Endothelial cell of umbilical vein (primary cell): Measurements from ENCODE around the gene FAM193B. TPM values are rescaled to one million over a fixed set of nuclear protein-coding genes. Genes with fewer than 3 reads are reported as not detected.

Experiments used
- BruUV-seq: library from RNA; stranded (reverse); fragments of 400-500 nt; replicated peaks from 2 replicates; lab custom pipeline; 2021; lab: Mats Ljungman, UMichigan
- CTCF ChIA-PET: fragments of 300-600, 350-600 bp; sonication (Branson Sonifier 250); formaldehyde crosslinking; loops from one replicate; lab custom pipeline; 2021; ENCODE audit warnings: antibody characterized with exemption, inconsistent platforms; lab: Charles Lee
- POLR2A ChIA-PET: fragments of 300-600, 350-600 bp; sonication (Branson Sonifier 250); formaldehyde crosslinking; loops from one replicate; lab custom pipeline; 2021; ENCODE audit warnings: antibody characterized with exemption, inconsistent platforms; lab: Charles Lee
- DNase-seq: peaks from one replicate; pipeline ENCODE4 v3.0.0-alpha.2; 2011; ENCODE audit warnings: low read depth, low spot score
- FAIRE-seq: peaks from 2 replicates; lab custom pipeline; 2011; peaks lifted over from hg19 to GRCh38; lab: Jason Lieb, UNC
- H2AFZ ChIP-seq: 2 replicates; pipeline ENCODE4 v1.6.0; 2012; ENCODE audit warnings: low read depth, low read length, control low read depth, inconsistent platforms
- H3K27ac ChIP-seq: 2 replicates; pipeline ENCODE4 v1.5.1; 2011; ENCODE audit warnings: low read depth, mild to moderate bottlenecking, control low read depth, low read length, moderate library complexity; ENCODE audit not compliant: insufficient read depth
- H3K27me3 ChIP-seq, 2 experiments: 2 replicates each; pipeline versions ENCODE4 v1.6.0 to v1.6.1; 2011; ENCODE audit warnings: low read length in 2 of 2, mixed read lengths in 1 of 2; ENCODE audit not compliant: control insufficient read depth in 2 of 2, insufficient read depth in 2 of 2
- H3K36me3 ChIP-seq, 2 experiments: 2 replicates in 1 of 2; 3 replicates in 1 of 2; pipeline ENCODE4 v1.5.1; 2011; ENCODE audit warnings: low read length in 2 of 2, mild to moderate bottlenecking in 1 of 2, moderate library complexity in 1 of 2; ENCODE audit not compliant: control insufficient read depth in 2 of 2, insufficient read depth in 2 of 2; ENCODE audit errors: extremely low read depth in 1 of 2
- H3K4me1 ChIP-seq: 3 replicates; pipeline ENCODE4 v1.5.1; 2011; ENCODE audit warnings: mild to moderate bottlenecking, low read length; ENCODE audit not compliant: control insufficient read depth, insufficient read depth; ENCODE audit errors: extremely low read depth
- H3K4me2 ChIP-seq: 2 replicates; pipeline ENCODE4 v1.6.1; 2011; ENCODE audit warnings: low read length, control low read depth, mixed read lengths; ENCODE audit not compliant: insufficient read depth
- H3K4me3 ChIP-seq, 3 experiments: fragments of 200-600 bp in 1 of 3; sonication (generic), shearing (Covaris generic) in 1 of 3; replicated peaks in 1 of 3; 2 replicates each; pipeline ENCODE4 v1.5.1; 2011 to 2016; ENCODE audit warnings: control low read depth in 3 of 3, low read length in 3 of 3, mild to moderate bottlenecking in 2 of 3, inconsistent platforms in 1 of 3, low read depth in 1 of 3, moderate library complexity in 1 of 3; ENCODE audit not compliant: insufficient read depth in 1 of 3
- H3K79me2 ChIP-seq: 2 replicates; pipeline ENCODE4 v1.6.0; 2012; ENCODE audit warnings: low read length, inconsistent platforms; ENCODE audit not compliant: control insufficient read depth, insufficient read depth
- H3K9ac ChIP-seq: replicated peaks from 2 replicates; pipeline ENCODE3; 2011; ENCODE audit warnings: low read length, control low read depth; ENCODE audit not compliant: insufficient read depth; ENCODE audit errors: extremely low read depth
- H3K9me1 ChIP-seq: replicated peaks from 3 replicates; pipeline ENCODE4 v1.6.0; 2011; ENCODE audit warnings: mild to moderate bottlenecking, low read length; ENCODE audit not compliant: control insufficient read depth, insufficient read depth; ENCODE audit errors: extremely low read depth
- H3K9me3 ChIP-seq: replicated peaks from 2 replicates; pipeline ENCODE4 v1.5.1; 2012; ENCODE audit warnings: low read length, inconsistent platforms; ENCODE audit not compliant: control insufficient read depth, insufficient read depth
- H4K20me1 ChIP-seq: replicated peaks from 2 replicates; pipeline ENCODE3; 2011; ENCODE audit warnings: mild to moderate bottlenecking, low read length; ENCODE audit not compliant: control insufficient read depth, insufficient read depth; ENCODE audit errors: extremely low read depth
- CTCF ChIP-seq, 2 donors: IDR thresholded peaks; 1 replicate in 1 of 2; 2 replicates in 1 of 2; pipeline ENCODE4 v1.5.1; 2011; ENCODE audit warnings: low read length in 2 of 2, mild to moderate bottlenecking in 2 of 2, moderate library complexity in 2 of 2, control low read depth in 1 of 2, inconsistent platforms in 1 of 2, low read depth in 1 of 2; ENCODE audit not compliant: insufficient read depth in 1 of 2; ENCODE audit errors: extremely low read depth in 1 of 2
- EZH2 ChIP-seq: IDR thresholded peaks from 2 replicates; pipeline ENCODE4 v1.6.1; 2012; ENCODE audit warnings: borderline replicate concordance, low read depth, mild to moderate bottlenecking, moderate library complexity, low read length, inconsistent platforms; ENCODE audit not compliant: severe bottlenecking
- FOS ChIP-seq: IDR thresholded peaks from 2 replicates; pipeline ENCODE4 v1.6.1; 2011; ENCODE audit warnings: mild to moderate bottlenecking, low read length, moderate library complexity, borderline replicate concordance; ENCODE audit not compliant: insufficient read depth
- GATA2 ChIP-seq: IDR thresholded peaks from 2 replicates; pipeline ENCODE4 v1.7.0; 2011; ENCODE audit warnings: low read depth, mild to moderate bottlenecking, moderate library complexity, mixed read lengths, low read length; ENCODE audit not compliant: insufficient read length, insufficient read depth
- JUN ChIP-seq: IDR thresholded peaks from 2 replicates; pipeline ENCODE4 v1.6.1; 2011; ENCODE audit warnings: borderline replicate concordance, low read depth; ENCODE audit not compliant: insufficient read length, insufficient read depth
- MAX ChIP-seq: IDR thresholded peaks from 2 replicates; pipeline ENCODE4 v1.6.1; 2011; ENCODE audit not compliant: insufficient read depth, insufficient read length
- POLR2A ChIP-seq: IDR thresholded peaks from 2 replicates; pipeline ENCODE4 v1.6.1; 2012; ENCODE audit warnings: low read depth, mild to moderate bottlenecking, control low read depth, low read length
- POLR2AphosphoS5 ChIP-seq: IDR thresholded peaks from 2 replicates; pipeline ENCODE4 v1.6.1; 2012; ENCODE audit warnings: low read depth, mild to moderate bottlenecking, control low read depth, low read length, moderate library complexity; ENCODE audit not compliant: insufficient read depth
- dilution Hi-C: fragments of 300-500 bp; cut with MboI; formaldehyde crosslinking; loops from one replicate; pipeline ENCODE4 v1.15.0; 2019; ENCODE audit warnings: low sequenced_read_pairs; ENCODE audit not compliant: extremely low pct_ligation_motif_present
- intact Hi-C: fragments of 100-400 bp; cut with micrococcal nuclease; formaldehyde crosslinking; loops from one replicate; pipeline ENCODE4 v1.10.0; 2022
- polyA plus RNA-seq, 4 experiments: library from polyadenylated mRNA; depleted of rRNA in 3 of 4; stranded (reverse) in 3 of 4; unstranded in 1 of 4; fragments of >200 nt; gene quantifications; 2 replicates each; pipeline versions ENCODE4 v1.2.1 to v1.2.3, GENCODE V29; 2011 to 2012; ENCODE audit warnings: missing spikeins in 1 of 4
- total RNA-seq: library from RNA; stranded (reverse); gene quantifications from 2 replicates; pipeline ENCODE4 v1.2.3, GENCODE V29; 2021

The FAM193B gene
- total and polyA plus RNA-seq, 2 donors (not counting 3 experiments of a cell fraction or from before 2014, with no cell fraction given): 57.9 to 75.7 TPM

GRCh38 chr5:177540438-177540837, 13.9 kb downstream of the FAM193B start:
- BruUV-seq: no TSS peak
- Histone ChIP-seq H3K36me3 (peaks cover 2 to 21% of the 10 kb centered on the region in 2 experiments), H3K27me3 (no peaks in the 10 kb centered on the region), H2AFZ (no peak overlapping the region), H3K27ac (no peak overlapping the region), H4K20me1 (peaks cover 5% of the 10 kb centered on the region), H3K9ac (no peak overlapping the region), H3K4me1 (peaks cover under 1% of the 10 kb centered on the region), H3K9me3 (no peaks in the 10 kb centered on the region), H3K4me2 (no peak overlapping the region), H3K79me2 (peaks cover 46% of the 10 kb centered on the region), H3K9me1 (no peaks in the 10 kb centered on the region), H3K4me3 (no peak overlapping the region)
- CTCF ChIA-PET: no interaction called here
- FAIRE-seq (no peak), DNase-seq (no peak)
- no peak for TF ChIP-seq POLR2AphosphoS5
- TF ChIP-seq GATA2: no peak
- TF ChIP-seq POLR2A: no peak
- POLR2A ChIA-PET: no interaction called here
- dilution Hi-C loops (no loop called here), intact Hi-C loops (no loop called here)

DNA sequence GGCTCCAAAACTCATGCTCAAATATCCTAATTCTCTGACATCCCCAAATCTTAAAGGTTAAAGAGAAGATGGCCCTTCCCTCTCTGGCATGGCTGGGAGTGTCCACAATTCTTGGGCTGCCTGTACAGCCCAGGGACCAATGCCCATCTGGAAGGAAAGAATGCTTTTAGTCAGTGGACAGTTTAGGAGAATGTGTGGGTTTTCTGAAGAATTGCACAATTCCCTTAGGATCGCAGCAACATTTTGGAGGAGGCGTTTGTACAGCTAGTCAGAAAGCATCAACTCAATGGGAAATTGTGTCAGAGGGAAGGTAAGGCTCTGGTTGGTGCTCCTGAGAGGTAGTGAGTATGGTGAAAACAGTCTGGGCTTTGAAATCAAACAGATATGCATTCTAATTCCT, 15.0 kb downstream of the FAM193B start:
- Histone ChIP-seq H3K9me3 (no peaks in the 10 kb centered on the region), H3K27me3 (no peaks in the 10 kb centered on the region), H2AFZ (no peak overlapping the region), H3K9ac (no peak overlapping the region), H3K4me2 (no peak overlapping the region), H3K79me2 (peaks cover 38% of the 10 kb centered on the region), H4K20me1 (peaks cover 2% of the 10 kb centered on the region), H3K4me1 (no peaks in the 10 kb centered on the region), H3K4me3 (no peak overlapping the region), H3K36me3 (peaks cover 4 to 21% of the 10 kb centered on the region in 2 experiments), H3K27ac (no peak overlapping the region), H3K9me1 (no peaks in the 10 kb centered on the region)
- intact Hi-C loops: no loop called here
- no peak for DNase-seq
- no peak for FAIRE-seq
- BruUV-seq: no TSS peak
- CTCF ChIA-PET: interaction anchor here (1.2 kb wide), 1 partner anchor 11 kb away, joined by 4 read pairs; no protein-coding TSS in a partner anchor
- TF ChIP-seq GATA2 (no peak), EZH2 (no peak), JUN (no peak), POLR2A (no peak), CTCF (IDR thresholded peaks at IDR 0.05; ENCODE audit: extremely low read depth in 1 of 2, insufficient read depth in 1 of 2, low read depth in 1 of 2, low read length in 2 of 2) (no peak), POLR2AphosphoS5 (no peak), MAX (no peak), FOS (no peak)
- POLR2A ChIA-PET: no interaction called here
- dilution Hi-C loops: no loop called here
